Nephron (organoid): ENCODE results near the gene NEGR1.

Experiments
- H3K27ac Mint-ChIP-seq, 3 experiments: 2 replicates each; pipeline ENCODE4 v1.8.0; 2020; ENCODE audit warnings: mixed read lengths in 3 of 3, mild to moderate bottlenecking in 2 of 3, moderate library complexity in 1 of 3
- H3K27me3 Mint-ChIP-seq: 2 replicates; pipeline ENCODE4 v1.8.0; 2021; ENCODE audit warnings: low read depth, mild to moderate bottlenecking, moderate library complexity, mixed read lengths
- H3K36me3 Mint-ChIP-seq: 2 replicates; pipeline ENCODE4 v1.8.0; 2020; ENCODE audit warnings: low read depth, mixed read lengths
- H3K4me1 Mint-ChIP-seq: 2 replicates; pipeline ENCODE4 v1.8.0; 2020; ENCODE audit warnings: mixed read lengths
- H3K4me3 Mint-ChIP-seq, 3 experiments: 2 replicates each; pipeline ENCODE4 v1.8.0; 2020; ENCODE audit warnings: mild to moderate bottlenecking in 3 of 3, mixed read lengths in 3 of 3, moderate library complexity in 2 of 3
- H3K9me3 Mint-ChIP-seq: 2 replicates; pipeline ENCODE4 v1.8.0; 2020; ENCODE audit warnings: mixed read lengths
- CTCF ChIP-seq, 3 experiments: fragments of 200-600 bp; sonication (generic); IDR thresholded peaks; one replicate each; pipeline ENCODE4 v1.5.0; 2021; ENCODE audit warnings: antibody characterized with exemption in 3 of 3; ENCODE audit not compliant: unreplicated experiment in 3 of 3

The NEGR1 gene

GRCh38 chr1:72129869-72130268 is 152.5 kb downstream of the NEGR1 start:
- Mint-ChIP-seq H3K4me1 (no peaks in the 10 kb centered on the region), H3K27ac (no peak overlapping the region), H3K9me3 (no peaks in the 10 kb centered on the region), H3K27me3 (no peaks in the 10 kb centered on the region), H3K4me3 (no peak overlapping the region), H3K36me3 (no peaks in the 10 kb centered on the region)
- TF ChIP-seq CTCF (IDR thresholded peaks at IDR 0.05; ENCODE audit: unreplicated experiment in 3 of 3), result no peak

- Mint-ChIP-seq H3K27me3 (no peaks in the 10 kb centered on the region), H3K4me1 (peaks cover 26% of the 10 kb centered on the region), H3K9me3 (no peaks in the 10 kb centered on the region), H3K36me3 (no peaks in the 10 kb centered on the region), H3K27ac (peak overlapping the region in 1 of 3 experiments; percentile 46), H3K4me3 (no peak overlapping the region)
- no peak for TF ChIP-seq CTCF (IDR thresholded peaks at IDR 0.05; ENCODE audit: unreplicated experiment in 3 of 3)
Measured at GRCh38 chr1:72122099-72122880, 160.0 kb downstream of the NEGR1 start.

GRCh38 chr1:72119491-72119890 is 162.8 kb downstream of the NEGR1 start:
- no peak overlapping the region for H3K27ac Mint-ChIP-seq
- no peak for TF ChIP-seq CTCF (IDR thresholded peaks at IDR 0.05; ENCODE audit: unreplicated experiment in 3 of 3)
- no peaks in the 10 kb centered on the region for H3K27me3 Mint-ChIP-seq
- no peaks in the 10 kb centered on the region for H3K9me3 Mint-ChIP-seq
- no peak overlapping the region for H3K4me3 Mint-ChIP-seq
- H3K36me3 Mint-ChIP-seq, result no peaks in the 10 kb centered on the region
- peaks cover 42% of the 10 kb centered on the region for H3K4me1 Mint-ChIP-seq

GRCh38 chr1:72117621-72118020 is 164.7 kb downstream of the NEGR1 start:
- TF ChIP-seq CTCF (IDR thresholded peaks at IDR 0.05; ENCODE audit: unreplicated experiment in 3 of 3), result no peak
- H3K27me3 Mint-ChIP-seq, result no peaks in the 10 kb centered on the region

GRCh38 chr1:72115290-72115689 is 167.0 kb downstream of the NEGR1 start:
- Mint-ChIP-seq H3K27me3 (no peaks in the 10 kb centered on the region), H3K9me3 (no peaks in the 10 kb centered on the region), H3K4me3 (no peak overlapping the region), H3K27ac (no peak overlapping the region), H3K4me1 (peaks cover 40% of the 10 kb centered on the region), H3K36me3 (no peaks in the 10 kb centered on the region)
- TF ChIP-seq CTCF (IDR thresholded peaks at IDR 0.05; ENCODE audit: unreplicated experiment in 3 of 3), result no peak

More at GRCh38 chr1:72117621-72118020, 164.7 kb downstream of the NEGR1 start:
- no peak overlapping the region for H3K27ac Mint-ChIP-seq
- no peak overlapping the region for H3K4me3 Mint-ChIP-seq
- no peaks in the 10 kb centered on the region for H3K36me3 Mint-ChIP-seq
- no peaks in the 10 kb centered on the region for H3K9me3 Mint-ChIP-seq
- H3K4me1 Mint-ChIP-seq, result peaks cover 45% of the 10 kb centered on the region

GRCh38 chr1:72111662-72112061 is 170.7 kb downstream of the NEGR1 start:
- no peak overlapping the region for H3K4me3 Mint-ChIP-seq
- H3K36me3 Mint-ChIP-seq, result no peaks in the 10 kb centered on the region
- no peak for TF ChIP-seq CTCF (IDR thresholded peaks at IDR 0.05; ENCODE audit: unreplicated experiment in 3 of 3)
- H3K27me3 Mint-ChIP-seq, result no peaks in the 10 kb centered on the region
- no peaks in the 10 kb centered on the region for H3K9me3 Mint-ChIP-seq
- no peak overlapping the region for H3K27ac Mint-ChIP-seq
- peaks cover 28% of the 10 kb centered on the region for H3K4me1 Mint-ChIP-seq
